Mammary epithelial cell (primary cell): Measurements from ENCODE around the gene ADGRA3.

ENCODE experiments used
- EZH2 ChIP-seq: IDR thresholded peaks from 2 replicates; pipeline ENCODE4 v1.6.1; 2012; ENCODE audit warnings: low read length, inconsistent platforms, borderline replicate concordance
- TF ChIP-seq, protein P1 (sequence below), 2 donors: IDR thresholded peaks in 1 of 2; conservative IDR thresholded peaks in 1 of 2; 2 replicates each; pipeline ENCODE4 v1.5.1; 2011 to 2012; ENCODE audit warnings: inconsistent platforms in 2 of 2, low read length in 2 of 2, mild to moderate bottlenecking in 2 of 2, control low read depth in 1 of 2, low read depth in 1 of 2; ENCODE audit not compliant: insufficient read depth in 1 of 2; ENCODE audit errors: extremely low read depth in 1 of 2

DNA sequence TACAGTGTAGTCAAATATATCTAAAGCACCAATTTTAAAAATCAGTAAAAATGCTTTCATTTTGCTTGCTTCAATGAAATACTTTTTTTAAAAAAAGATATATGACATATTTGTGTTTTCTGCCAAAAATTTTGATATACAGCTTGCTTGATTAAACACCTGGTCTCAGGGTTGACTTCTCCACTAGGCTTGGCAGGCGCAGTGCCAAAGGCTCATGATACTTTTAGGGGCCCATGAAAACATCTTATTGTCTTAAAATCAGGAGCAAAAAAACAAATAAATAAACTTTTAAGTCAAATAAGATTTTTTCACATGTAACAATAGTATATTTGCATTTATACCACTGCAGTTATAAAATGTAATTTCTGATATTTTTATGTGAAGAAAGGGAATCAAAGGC is 95.6 kb downstream of the ADGRA3 start:
- TF ChIP-seq, protein P1, sequence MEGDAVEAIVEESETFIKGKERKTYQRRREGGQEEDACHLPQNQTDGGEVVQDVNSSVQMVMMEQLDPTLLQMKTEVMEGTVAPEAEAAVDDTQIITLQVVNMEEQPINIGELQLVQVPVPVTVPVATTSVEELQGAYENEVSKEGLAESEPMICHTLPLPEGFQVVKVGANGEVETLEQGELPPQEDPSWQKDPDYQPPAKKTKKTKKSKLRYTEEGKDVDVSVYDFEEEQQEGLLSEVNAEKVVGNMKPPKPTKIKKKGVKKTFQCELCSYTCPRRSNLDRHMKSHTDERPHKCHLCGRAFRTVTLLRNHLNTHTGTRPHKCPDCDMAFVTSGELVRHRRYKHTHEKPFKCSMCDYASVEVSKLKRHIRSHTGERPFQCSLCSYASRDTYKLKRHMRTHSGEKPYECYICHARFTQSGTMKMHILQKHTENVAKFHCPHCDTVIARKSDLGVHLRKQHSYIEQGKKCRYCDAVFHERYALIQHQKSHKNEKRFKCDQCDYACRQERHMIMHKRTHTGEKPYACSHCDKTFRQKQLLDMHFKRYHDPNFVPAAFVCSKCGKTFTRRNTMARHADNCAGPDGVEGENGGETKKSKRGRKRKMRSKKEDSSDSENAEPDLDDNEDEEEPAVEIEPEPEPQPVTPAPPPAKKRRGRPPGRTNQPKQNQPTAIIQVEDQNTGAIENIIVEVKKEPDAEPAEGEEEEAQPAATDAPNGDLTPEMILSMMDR (conservative IDR thresholded peaks at IDR 0.05 in 1 of 2, IDR thresholded peaks at IDR 0.05 in 1 of 2; ENCODE audit: extremely low read depth in 1 of 2, insufficient read depth in 1 of 2, low read depth in 1 of 2, low read length in 2 of 2), result no peak
- no peak for TF ChIP-seq EZH2
